Activated naive CD4-positive, alpha-beta T cell treated with anti-CD3 and anti-CD28 coated beads, Interleukin-2, amount 50 U/mL, for 24 hours (primary cell): ENCODE results near the gene CELSR2.

ENCODE experiments used
- H3K27ac Mint-ChIP-seq: one replicate; pipeline ENCODE4 v1.8.0; 2021; ENCODE audit warnings: mild to moderate bottlenecking, mixed read lengths
- H3K27me3 Mint-ChIP-seq: one replicate; pipeline ENCODE4 v1.8.0; 2021; ENCODE audit warnings: mixed read lengths
- H3K36me3 Mint-ChIP-seq: one replicate; pipeline ENCODE4 v1.8.0; 2021; ENCODE audit warnings: mixed read lengths
- H3K4me1 Mint-ChIP-seq: one replicate; pipeline ENCODE4 v1.8.0; 2021; ENCODE audit warnings: mixed read lengths
- H3K4me3 Mint-ChIP-seq: one replicate; pipeline ENCODE4 v1.8.0; 2021; ENCODE audit warnings: mild to moderate bottlenecking, mixed read lengths
- H3K9me3 Mint-ChIP-seq: one replicate; pipeline ENCODE4 v1.8.0; 2021; ENCODE audit warnings: mixed read lengths

The CELSR2 gene

DNA sequence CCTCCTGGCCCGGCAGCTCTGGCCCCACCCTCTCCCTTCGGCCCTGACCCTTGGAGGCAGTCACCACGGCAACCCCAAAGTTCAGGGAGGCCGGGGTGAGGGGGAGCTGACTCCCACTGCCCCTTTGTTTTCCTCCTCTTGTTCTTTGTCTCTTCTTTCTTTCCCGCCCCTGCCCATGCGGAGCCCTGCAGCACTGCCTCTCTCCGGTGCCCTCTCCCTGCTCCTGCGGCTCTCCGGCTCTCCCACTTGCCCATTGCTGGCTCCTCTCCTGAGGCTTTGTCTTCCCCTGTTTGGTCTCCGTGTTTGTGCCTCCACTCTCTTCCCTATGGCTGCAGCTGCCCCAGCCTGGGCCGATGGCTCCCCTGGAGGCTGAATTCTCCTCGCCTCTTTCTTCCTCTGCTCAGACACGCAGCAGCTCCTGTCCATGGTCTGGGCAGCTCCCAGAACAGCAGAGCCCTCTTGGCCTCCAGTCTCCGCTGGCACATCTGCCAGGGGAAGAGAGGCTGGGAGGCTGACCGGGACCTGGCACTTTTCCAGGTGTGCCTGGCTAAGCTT lies 5.8 kb downstream of the CELSR2 start:
- Mint-ChIP-seq H3K36me3 (peaks cover 1% of the 10 kb centered on the region), H3K27ac (no peak overlapping the region), H3K4me1 (peaks cover 8% of the 10 kb centered on the region), H3K27me3 (no peaks in the 10 kb centered on the region), H3K4me3 (peak overlapping the region; percentile 23), H3K9me3 (no peaks in the 10 kb centered on the region)

DNA sequence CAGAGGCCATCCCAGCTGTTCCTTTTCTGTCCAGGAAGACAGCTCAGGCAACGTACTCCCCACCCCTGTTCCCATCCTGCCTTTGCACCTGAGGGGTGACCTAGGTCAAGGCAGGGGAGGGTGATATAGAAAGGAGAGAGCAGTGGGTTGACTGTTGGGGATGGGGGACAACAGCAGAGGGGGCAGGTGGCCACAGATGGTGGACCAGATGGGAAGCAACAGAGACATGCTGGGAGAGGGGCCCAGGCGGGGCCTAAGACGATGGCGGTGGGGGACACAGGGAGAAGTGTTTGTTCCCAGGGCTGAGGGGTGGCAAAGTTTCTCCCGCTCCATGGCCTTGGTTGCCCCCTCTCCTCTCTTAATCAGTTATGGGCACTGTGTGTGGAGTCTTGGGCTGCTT lies 6.3 kb downstream of the CELSR2 start:
- Mint-ChIP-seq H3K9me3 (no peaks in the 10 kb centered on the region), H3K4me3 (no peak overlapping the region), H3K27me3 (no peaks in the 10 kb centered on the region), H3K27ac (no peak overlapping the region), H3K36me3 (peaks cover 1% of the 10 kb centered on the region), H3K4me1 (peaks cover 6% of the 10 kb centered on the region)

DNA sequence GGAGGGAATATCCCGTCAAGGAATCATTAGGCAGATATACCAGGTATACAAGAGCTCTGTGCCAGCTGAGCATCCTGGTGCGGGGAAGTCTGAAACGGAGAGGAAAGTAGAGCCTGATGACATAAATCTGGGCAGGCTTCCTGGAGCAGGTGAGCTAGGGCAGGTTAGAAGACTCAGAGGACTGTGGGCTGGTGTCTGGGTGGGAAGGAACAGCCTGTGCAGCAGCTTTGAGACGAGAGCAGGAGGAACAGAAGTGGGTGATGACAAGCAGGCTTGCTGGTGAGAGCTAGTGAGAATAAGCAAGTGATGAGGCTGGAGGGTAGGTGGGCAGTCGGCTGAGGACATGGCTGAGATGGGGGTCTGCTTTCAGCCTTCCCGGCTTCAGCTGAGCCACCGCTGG lies 6.7 kb downstream of the CELSR2 start:
- peaks cover 1% of the 10 kb centered on the region for H3K36me3 Mint-ChIP-seq
- peaks cover 5% of the 10 kb centered on the region for H3K4me1 Mint-ChIP-seq
- no peaks in the 10 kb centered on the region for H3K27me3 Mint-ChIP-seq
- no peaks in the 10 kb centered on the region for H3K9me3 Mint-ChIP-seq
- H3K4me3 Mint-ChIP-seq: no peak overlapping the region
- H3K27ac Mint-ChIP-seq: no peak overlapping the region

DNA sequence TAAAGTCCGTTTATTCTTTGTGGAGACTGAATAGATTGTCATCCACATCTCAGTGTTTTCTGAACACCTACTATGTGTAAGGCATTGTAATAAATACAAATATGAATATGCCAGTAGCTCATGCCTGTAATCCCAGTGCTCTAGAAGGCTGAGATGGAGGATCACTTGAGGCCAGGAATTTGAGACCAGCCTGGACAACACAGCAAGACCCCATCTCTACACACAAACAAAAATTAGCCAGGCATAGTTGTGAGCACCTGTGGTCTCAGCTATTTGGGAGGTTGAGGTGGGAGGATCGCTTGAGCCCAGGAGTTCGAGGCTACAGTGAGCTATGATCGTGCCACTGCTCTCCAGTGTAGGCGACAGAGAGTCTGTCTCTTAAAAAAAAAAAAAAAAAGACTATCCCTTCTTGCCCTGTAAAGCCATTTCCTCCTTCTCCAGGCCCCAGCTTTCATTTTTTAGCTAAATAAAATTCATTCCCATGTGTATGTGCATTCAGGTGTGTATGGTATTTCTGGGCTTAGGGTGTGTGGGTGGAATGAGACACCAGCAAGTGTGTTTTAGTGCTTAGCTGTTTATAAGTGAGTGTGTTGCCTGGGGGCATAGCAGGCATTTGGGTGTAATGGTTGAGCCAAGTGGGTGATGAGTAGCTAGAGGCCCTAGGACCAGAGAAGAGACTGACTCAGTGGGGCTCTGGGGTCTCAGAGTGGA lies 7.8 kb downstream of the CELSR2 start:
- Mint-ChIP-seq H3K27me3 (no peaks in the 10 kb centered on the region), H3K36me3 (peaks cover 1% of the 10 kb centered on the region), H3K27ac (no peak overlapping the region), H3K4me3 (no peak overlapping the region), H3K9me3 (no peaks in the 10 kb centered on the region), H3K4me1 (peaks cover 5% of the 10 kb centered on the region)

DNA sequence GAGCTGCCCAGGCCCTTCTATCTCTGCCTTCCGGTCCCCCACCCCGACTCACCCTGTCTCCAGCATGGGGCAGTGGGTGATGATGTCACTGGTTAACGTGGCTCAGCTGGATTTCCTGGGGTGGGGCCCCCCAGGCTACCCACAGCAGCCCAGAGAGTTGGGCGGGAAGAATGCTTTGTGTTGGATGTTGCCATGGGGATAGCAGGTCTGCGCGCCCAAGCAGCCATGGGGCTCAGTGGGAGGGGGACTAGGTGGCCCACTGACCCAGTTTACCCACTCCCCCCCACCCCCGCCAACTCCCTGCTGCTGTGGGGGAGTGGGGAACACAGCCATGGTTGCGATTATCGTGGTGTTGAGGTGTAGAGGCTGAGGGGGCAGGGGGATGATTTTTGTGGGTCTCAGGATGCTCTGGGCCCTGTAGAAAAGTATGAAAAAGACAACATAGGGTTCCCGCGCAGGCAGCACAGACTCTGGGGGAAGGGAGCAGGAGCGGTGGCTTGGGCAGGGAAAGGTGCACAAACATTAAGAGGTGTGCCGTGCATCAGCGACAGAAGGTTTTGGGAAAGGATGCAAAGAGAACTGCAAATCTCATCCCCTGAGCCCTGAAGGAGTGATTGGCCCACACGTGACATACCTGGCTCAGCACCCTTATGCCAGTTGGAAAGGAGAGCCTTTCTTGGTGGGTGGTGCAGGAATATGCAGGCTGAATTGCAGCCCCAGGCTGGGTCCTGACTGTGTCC lies 8.5 kb downstream of the CELSR2 start:
- Mint-ChIP-seq H3K27ac (no peak overlapping the region), H3K27me3 (no peaks in the 10 kb centered on the region)

DNA sequence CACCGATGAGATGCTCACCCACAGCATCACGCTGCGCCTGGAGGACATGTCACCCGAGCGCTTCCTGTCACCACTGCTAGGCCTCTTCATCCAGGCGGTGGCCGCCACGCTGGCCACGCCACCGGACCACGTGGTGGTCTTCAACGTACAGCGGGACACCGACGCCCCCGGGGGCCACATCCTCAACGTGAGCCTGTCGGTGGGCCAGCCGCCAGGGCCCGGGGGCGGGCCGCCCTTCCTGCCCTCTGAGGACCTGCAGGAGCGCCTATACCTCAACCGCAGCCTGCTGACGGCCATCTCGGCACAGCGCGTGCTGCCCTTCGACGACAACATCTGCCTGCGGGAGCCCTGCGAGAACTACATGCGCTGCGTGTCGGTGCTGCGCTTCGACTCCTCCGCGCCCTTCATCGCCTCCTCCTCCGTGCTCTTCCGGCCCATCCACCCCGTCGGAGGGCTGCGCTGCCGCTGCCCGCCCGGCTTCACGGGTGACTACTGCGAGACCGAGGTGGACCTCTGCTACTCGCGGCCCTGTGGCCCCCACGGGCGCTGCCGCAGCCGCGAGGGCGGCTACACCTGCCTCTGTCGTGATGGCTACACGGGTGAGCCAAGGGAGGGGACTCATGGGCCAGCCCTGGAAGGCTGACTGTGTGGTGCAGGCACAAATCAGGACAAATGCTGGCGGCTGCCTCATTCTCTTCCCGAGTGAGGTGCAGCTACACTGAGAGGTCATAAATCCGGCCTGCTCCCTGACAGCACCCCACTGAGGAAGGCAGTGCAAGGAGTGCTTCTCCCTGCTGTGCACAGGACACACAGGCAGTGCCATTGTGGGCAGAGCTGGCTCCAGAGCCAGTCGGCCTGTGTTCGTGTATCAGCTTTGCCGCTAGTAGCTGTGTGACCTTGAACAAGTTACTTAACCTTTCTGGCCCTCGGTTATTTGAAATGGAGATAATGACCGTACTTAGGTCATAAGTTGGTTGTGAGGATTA lies 9.4 kb downstream of the CELSR2 start:
- no peaks in the 10 kb centered on the region for H3K27me3 Mint-ChIP-seq
- peaks cover 1% of the 10 kb centered on the region for H3K36me3 Mint-ChIP-seq
- H3K4me3 Mint-ChIP-seq: no peak overlapping the region
- H3K4me1 Mint-ChIP-seq: peaks cover 8% of the 10 kb centered on the region
- H3K9me3 Mint-ChIP-seq: no peaks in the 10 kb centered on the region
- no peak overlapping the region for H3K27ac Mint-ChIP-seq

More for the DNA sequence above, 8.5 kb downstream of the CELSR2 start:
- Mint-ChIP-seq H3K36me3 (peaks cover 1% of the 10 kb centered on the region), H3K4me1 (peaks cover 5% of the 10 kb centered on the region), H3K9me3 (no peaks in the 10 kb centered on the region), H3K4me3 (no peak overlapping the region)

DNA sequence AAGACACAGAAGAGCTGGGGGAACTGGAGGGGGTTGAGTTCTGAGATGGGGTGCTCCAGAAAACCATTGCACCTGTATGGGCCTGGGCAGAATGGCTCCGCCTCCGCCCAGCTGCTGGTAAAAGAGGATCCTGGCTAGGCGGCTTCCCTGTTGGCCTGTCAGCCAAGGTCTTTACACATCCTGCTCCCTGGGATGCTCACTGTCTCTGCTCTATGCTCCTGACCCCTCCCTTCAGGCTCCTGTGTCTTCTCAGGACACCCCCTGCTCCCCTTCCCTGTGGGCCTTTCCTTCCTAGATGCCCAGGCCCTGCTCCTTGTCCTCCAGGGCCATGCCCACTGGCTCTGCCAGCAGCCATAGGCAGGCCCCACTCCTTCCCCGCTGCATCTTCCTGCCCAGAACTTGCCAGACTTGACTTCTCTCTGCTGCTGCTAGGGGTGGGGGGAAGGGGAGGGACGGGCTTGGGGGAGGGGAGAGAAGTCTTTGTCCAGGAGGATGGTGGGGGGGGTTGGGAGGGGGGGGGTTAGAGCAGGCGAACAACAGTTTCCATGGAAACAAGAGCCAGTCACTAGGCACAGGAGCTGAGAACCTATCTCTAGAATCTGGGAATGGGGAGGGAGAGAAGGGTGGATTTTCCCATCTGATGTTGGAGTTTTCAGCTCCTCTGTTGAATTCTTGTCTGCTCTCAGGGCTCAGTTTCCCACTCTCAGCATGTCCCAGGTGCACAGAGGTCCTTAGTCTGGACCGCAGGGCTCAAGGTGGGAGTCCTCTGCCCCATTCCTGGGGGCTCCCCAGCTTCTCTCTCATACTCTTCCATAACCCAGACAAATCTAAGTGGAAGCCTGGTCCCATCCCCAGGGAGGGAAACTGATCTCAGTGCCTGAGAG lies 10.6 kb downstream of the CELSR2 start:
- Mint-ChIP-seq H3K36me3 (peaks cover 1% of the 10 kb centered on the region), H3K27me3 (no peaks in the 10 kb centered on the region), H3K27ac (peak overlapping the region; percentile 12), H3K4me1 (peaks cover 8% of the 10 kb centered on the region), H3K9me3 (no peaks in the 10 kb centered on the region), H3K4me3 (no peak overlapping the region)

DNA sequence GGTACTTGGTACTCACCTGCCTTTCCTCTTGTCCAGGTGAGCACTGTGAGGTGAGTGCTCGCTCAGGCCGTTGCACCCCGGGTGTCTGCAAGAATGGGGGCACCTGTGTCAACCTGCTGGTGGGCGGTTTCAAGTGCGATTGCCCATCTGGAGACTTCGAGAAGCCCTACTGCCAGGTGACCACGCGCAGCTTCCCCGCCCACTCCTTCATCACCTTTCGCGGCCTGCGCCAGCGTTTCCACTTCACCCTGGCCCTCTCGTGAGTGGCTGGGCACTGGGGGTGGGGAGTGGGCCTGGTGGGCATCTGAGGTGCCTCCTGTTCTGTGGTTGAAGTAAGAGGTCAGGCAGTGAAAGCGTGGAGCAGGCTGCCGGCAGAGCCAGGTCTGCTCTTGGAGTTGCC lies 11.7 kb downstream of the CELSR2 start:
- Mint-ChIP-seq H3K27me3 (no peaks in the 10 kb centered on the region), H3K4me1 (peaks cover 6% of the 10 kb centered on the region), H3K9me3 (no peaks in the 10 kb centered on the region), H3K4me3 (no peak overlapping the region), H3K27ac (no peak overlapping the region), H3K36me3 (peaks cover 1% of the 10 kb centered on the region)

DNA sequence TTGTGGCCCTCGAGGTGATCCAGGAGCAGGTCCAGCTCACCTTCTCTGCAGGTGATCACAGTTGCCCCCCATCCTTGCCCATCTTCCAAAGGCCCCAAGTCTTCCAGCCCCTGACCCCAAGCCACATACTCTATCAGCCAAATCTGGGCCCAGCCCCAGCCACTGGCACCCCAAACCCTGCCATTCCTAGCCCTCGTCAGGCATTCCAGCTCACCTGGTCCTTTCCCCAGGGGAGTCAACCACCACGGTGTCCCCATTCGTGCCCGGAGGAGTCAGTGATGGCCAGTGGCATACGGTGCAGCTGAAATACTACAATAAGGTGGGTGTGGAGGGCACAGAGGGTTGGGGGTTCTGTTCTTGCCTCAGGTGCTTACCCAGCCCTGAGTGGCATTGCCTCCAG lies 12.2 kb downstream of the CELSR2 start:
- H3K27ac Mint-ChIP-seq: no peak overlapping the region
- H3K36me3 Mint-ChIP-seq: no peaks in the 10 kb centered on the region
- no peak overlapping the region for H3K4me3 Mint-ChIP-seq
- no peaks in the 10 kb centered on the region for H3K9me3 Mint-ChIP-seq
- peaks cover 4% of the 10 kb centered on the region for H3K4me1 Mint-ChIP-seq
- no peaks in the 10 kb centered on the region for H3K27me3 Mint-ChIP-seq

DNA sequence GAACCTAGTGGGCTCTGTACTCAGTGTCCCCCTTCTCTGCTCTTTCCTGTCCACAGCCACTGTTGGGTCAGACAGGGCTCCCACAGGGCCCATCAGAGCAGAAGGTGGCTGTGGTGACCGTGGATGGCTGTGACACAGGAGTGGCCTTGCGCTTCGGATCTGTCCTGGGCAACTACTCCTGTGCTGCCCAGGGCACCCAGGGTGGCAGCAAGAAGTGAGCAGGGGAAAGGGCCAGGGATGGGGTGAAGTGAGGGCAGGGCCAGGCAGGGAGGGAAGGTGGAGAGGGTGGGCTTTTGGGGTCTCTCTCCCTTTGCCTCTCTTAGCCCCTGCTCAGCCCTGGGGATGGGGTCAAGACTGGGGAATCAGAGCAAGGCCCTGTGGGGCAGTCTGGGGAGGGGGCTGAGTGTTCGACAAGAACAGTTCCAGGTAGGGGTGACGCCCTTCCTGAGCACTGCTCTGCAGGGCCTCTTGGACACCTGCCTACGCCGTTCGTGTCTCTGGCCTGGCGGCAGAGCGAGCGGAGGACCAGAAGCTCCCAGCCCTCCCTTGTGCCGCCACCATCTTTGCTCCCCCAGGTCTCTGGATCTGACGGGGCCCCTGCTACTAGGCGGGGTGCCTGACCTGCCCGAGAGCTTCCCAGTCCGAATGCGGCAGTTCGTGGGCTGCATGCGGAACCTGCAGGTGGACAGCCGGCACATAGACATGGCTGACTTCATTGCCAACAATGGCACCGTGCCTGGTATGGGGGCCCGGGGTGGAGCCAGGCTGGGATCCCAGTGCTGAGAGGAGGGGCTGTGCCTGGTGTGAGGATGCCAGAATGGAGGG lies 13.1 kb downstream of the CELSR2 start:
- Mint-ChIP-seq H3K4me3 (no peak overlapping the region), H3K27ac (no peak overlapping the region), H3K9me3 (no peaks in the 10 kb centered on the region), H3K4me1 (peaks cover 4% of the 10 kb centered on the region), H3K36me3 (no peaks in the 10 kb centered on the region), H3K27me3 (no peaks in the 10 kb centered on the region)

DNA sequence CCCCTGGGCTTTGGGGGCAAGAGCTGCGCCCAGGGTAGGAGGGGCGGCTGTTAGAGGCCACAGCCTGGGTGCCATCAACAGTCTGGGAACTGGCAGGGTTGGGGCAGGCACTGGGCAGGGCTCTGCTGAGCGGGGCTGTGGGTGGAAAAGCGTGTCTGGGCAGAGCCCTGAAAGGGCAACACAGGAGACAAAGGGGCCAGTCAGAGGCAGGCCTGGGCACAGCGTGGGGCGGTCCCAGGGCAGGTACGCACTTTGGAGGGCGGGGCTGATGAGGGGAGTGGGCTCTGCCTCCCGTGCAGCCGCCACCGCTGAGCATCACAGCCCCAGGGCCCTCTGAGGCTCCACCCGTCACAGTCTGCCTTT lies 13.9 kb downstream of the CELSR2 start:
- Mint-ChIP-seq H3K4me1 (peaks cover 4% of the 10 kb centered on the region), H3K27me3 (no peaks in the 10 kb centered on the region), H3K27ac (peak overlapping the region; percentile 84), H3K9me3 (no peaks in the 10 kb centered on the region), H3K36me3 (no peaks in the 10 kb centered on the region), H3K4me3 (no peak overlapping the region)

DNA sequence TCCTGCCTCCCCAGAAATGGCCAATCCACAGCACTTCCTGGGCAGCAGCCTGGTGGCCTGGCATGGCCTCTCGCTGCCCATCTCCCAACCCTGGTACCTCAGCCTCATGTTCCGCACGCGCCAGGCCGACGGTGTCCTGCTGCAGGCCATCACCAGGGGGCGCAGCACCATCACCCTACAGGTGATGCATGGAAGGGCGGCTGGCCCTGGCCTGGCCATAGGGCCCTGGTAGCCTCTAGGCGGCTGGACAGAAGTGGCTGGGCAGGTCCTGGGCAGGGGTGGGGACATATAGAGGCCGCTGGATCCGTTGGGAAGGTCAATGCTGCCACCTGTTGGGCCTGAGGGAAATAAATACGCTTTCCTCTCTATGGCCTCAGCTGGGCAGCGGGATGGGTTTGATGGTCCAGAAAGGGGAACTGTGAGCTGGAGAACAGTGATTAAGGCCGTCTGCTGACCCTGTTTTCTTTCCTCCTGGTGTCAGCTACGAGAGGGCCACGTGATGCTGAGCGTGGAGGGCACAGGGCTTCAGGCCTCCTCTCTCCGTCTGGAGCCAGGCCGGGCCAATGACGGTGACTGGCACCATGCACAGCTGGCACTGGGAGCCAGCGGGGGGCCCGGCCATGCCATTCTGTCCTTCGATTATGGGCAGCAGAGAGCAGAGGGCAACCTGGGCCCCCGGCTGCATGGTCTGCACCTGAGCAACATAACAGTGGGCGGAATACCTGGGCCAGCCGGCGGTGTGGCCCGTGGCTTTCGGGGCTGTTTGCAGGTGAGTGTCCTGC lies 14.4 kb downstream of the CELSR2 start:
- Mint-ChIP-seq H3K4me3 (no peak overlapping the region), H3K27me3 (no peaks in the 10 kb centered on the region), H3K4me1 (peaks cover 4% of the 10 kb centered on the region), H3K36me3 (no peaks in the 10 kb centered on the region), H3K27ac (peak overlapping the region; percentile 84), H3K9me3 (no peaks in the 10 kb centered on the region)

DNA sequence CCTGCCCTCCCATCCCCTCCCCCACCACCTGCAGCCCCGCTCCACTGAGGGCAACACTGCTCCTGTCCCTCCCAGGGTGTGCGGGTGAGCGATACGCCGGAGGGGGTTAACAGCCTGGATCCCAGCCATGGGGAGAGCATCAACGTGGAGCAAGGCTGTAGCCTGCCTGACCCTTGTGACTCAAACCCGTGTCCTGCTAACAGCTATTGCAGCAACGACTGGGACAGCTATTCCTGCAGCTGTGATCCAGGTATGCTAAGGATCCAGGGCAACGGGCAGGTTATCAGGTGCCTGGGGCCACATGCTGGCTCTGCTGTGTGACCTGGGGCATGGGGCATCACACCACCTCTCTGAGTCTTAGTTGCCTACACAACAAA lies 15.0 kb downstream of the CELSR2 start:
- Mint-ChIP-seq H3K27ac (no peak overlapping the region), H3K9me3 (no peaks in the 10 kb centered on the region), H3K4me3 (no peak overlapping the region), H3K36me3 (no peaks in the 10 kb centered on the region), H3K4me1 (peaks cover 4% of the 10 kb centered on the region), H3K27me3 (no peaks in the 10 kb centered on the region)
